Lower lobe of right lung (tissue), 2 donors: Measurements from ENCODE around the gene EMX2. TPM values are rescaled to one million over a fixed set of nuclear protein-coding genes. Genes with fewer than 3 reads are reported as not detected.

Experiments used
- ATAC-seq, 2 donors: fragments of 200-7000 bp; cut with Tn5 transposase; one replicate each; pipeline ENCODE4 v1.9.1; 2020 to 2022; ENCODE audit warnings: mild to moderate bottlenecking in 2 of 2, moderate library complexity in 2 of 2
- DNase-seq: peaks from one replicate; pipeline ENCODE4 v3.0.0-alpha.2; 2020
- H3K27ac ChIP-seq: fragments of 200-600 bp; one replicate; pipeline ENCODE4 v1.8.0; 2022
- H3K27me3 ChIP-seq: fragments of 200-600 bp; one replicate; pipeline ENCODE4 v1.8.0; 2022; ENCODE audit warnings: low read depth
- H3K36me3 ChIP-seq: fragments of 200-600 bp; one replicate; pipeline ENCODE4 v1.8.0; 2022; ENCODE audit warnings: mild to moderate bottlenecking
- H3K4me1 ChIP-seq: fragments of 200-600 bp; one replicate; pipeline ENCODE4 v1.8.0; 2022
- H3K4me3 ChIP-seq: fragments of 200-600 bp; one replicate; pipeline ENCODE4 v1.8.0; 2022; ENCODE audit warnings: mild to moderate bottlenecking
- H3K9me3 ChIP-seq: fragments of 200-600 bp; one replicate; pipeline ENCODE4 v1.8.0; 2022
- CTCF ChIP-seq: fragments of 200-600 bp; IDR thresholded peaks from one replicate; pipeline ENCODE4 v1.8.0; 2022; ENCODE audit warnings: antibody characterized with exemption, mild to moderate bottlenecking
- intact Hi-C: fragments of 100-400 bp; cut with DNase I; formaldehyde crosslinking; loops from one replicate; pipeline ENCODE4 v1.11.0; 2022
- total RNA-seq: library from RNA; stranded (reverse); fragmentation: NEBNext Ultra II Directional; extraction: Animal tissue kit (Norgen Biotek cat#: 25700); gene quantifications from one replicate; pipeline ENCODE4 v1.2.1, GENCODE V29; 2021
- donor health status: DM: no; HTN: yes; CAD: no; lungs with severe emphysema.

The EMX2 gene
- total RNA-seq, 1 donor from 2014 or later = not detected

GRCh38 chr10:117590101-117590875, 47.7 kb downstream of the EMX2 start:
- H3K4me3 ChIP-seq = no peak overlapping the region
- intact Hi-C loops = no loop called here
- H3K9me3 ChIP-seq = no peaks in the 10 kb centered on the region
- peaks cover 7% of the 10 kb centered on the region for H3K27me3 ChIP-seq
- ATAC-seq (no peak), DNase-seq (no peak)
- H3K4me1 ChIP-seq = no peaks in the 10 kb centered on the region
- TF ChIP-seq CTCF = no peak
- no peak overlapping the region for H3K27ac ChIP-seq
- H3K36me3 ChIP-seq = no peaks in the 10 kb centered on the region

- intact Hi-C loops = no loop called here
- TF ChIP-seq CTCF = no peak
- Histone ChIP-seq H3K4me1 (no peaks in the 10 kb centered on the region), H3K9me3 (no peaks in the 10 kb centered on the region), H3K4me3 (no peak overlapping the region), H3K27ac (no peak overlapping the region), H3K36me3 (no peaks in the 10 kb centered on the region), H3K27me3 (no peaks in the 10 kb centered on the region)
- ATAC-seq (no peak), DNase-seq (no peak)
Measured at GRCh38 chr10:117591043-117591442, 48.5 kb downstream of the EMX2 start.

GRCh38 chr10:117594722-117595121, 52.2 kb downstream of the EMX2 start:
- H3K4me1 ChIP-seq = no peaks in the 10 kb centered on the region
- no peaks in the 10 kb centered on the region for H3K36me3 ChIP-seq
- no peak for DNase-seq
- intact Hi-C loops = no loop called here
- H3K27me3 ChIP-seq = no peaks in the 10 kb centered on the region
- no peaks in the 10 kb centered on the region for H3K9me3 ChIP-seq
- no peak overlapping the region for H3K27ac ChIP-seq
- TF ChIP-seq CTCF = no peak
- no peak overlapping the region for H3K4me3 ChIP-seq
- ATAC-seq = no peak

- Histone ChIP-seq H3K4me1 (no peaks in the 10 kb centered on the region), H3K27me3 (no peaks in the 10 kb centered on the region), H3K36me3 (no peaks in the 10 kb centered on the region), H3K27ac (no peak overlapping the region), H3K9me3 (no peaks in the 10 kb centered on the region), H3K4me3 (no peak overlapping the region)
- TF ChIP-seq CTCF = no peak
- ATAC-seq = peak in 1 of 2 donors; percentile 46
- intact Hi-C loops = no loop called here
- no peak for DNase-seq
Measured at GRCh38 chr10:117596706-117597105, 54.2 kb downstream of the EMX2 start.

GRCh38 chr10:117597216-117597615, 54.7 kb downstream of the EMX2 start:
- Histone ChIP-seq H3K4me3 (no peak overlapping the region), H3K4me1 (no peaks in the 10 kb centered on the region), H3K9me3 (no peaks in the 10 kb centered on the region), H3K36me3 (no peaks in the 10 kb centered on the region), H3K27me3 (no peaks in the 10 kb centered on the region), H3K27ac (no peak overlapping the region)
- intact Hi-C loops = no loop called here
- TF ChIP-seq CTCF = no peak
- DNase-seq = no peak
- ATAC-seq = no peak

Other genes with a start within 250 kb of the EMX2 start
- gene PDZD8, start 167.3 kb upstream of the EMX2 start, total RNA-seq = 29.4 TPM